GM21447 (cell line): ENCODE measurements around the gene SLC22A16.
"Not testable (repeated sequence)": the region's sequence is repeated elsewhere in the genome, so short reads cannot be mapped to it uniquely, and the experiment has no call there.

Experiments
- ATAC-seq: cut with Tn5 transposase; IDR thresholded peaks from one replicate; pipeline ENCODE4 v1.9.1; 2021; ENCODE audit not compliant: unreplicated experiment

The SLC22A16 gene, protein sequence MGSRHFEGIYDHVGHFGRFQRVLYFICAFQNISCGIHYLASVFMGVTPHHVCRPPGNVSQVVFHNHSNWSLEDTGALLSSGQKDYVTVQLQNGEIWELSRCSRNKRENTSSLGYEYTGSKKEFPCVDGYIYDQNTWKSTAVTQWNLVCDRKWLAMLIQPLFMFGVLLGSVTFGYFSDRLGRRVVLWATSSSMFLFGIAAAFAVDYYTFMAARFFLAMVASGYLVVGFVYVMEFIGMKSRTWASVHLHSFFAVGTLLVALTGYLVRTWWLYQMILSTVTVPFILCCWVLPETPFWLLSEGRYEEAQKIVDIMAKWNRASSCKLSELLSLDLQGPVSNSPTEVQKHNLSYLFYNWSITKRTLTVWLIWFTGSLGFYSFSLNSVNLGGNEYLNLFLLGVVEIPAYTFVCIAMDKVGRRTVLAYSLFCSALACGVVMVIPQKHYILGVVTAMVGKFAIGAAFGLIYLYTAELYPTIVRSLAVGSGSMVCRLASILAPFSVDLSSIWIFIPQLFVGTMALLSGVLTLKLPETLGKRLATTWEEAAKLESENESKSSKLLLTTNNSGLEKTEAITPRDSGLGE

DNA sequence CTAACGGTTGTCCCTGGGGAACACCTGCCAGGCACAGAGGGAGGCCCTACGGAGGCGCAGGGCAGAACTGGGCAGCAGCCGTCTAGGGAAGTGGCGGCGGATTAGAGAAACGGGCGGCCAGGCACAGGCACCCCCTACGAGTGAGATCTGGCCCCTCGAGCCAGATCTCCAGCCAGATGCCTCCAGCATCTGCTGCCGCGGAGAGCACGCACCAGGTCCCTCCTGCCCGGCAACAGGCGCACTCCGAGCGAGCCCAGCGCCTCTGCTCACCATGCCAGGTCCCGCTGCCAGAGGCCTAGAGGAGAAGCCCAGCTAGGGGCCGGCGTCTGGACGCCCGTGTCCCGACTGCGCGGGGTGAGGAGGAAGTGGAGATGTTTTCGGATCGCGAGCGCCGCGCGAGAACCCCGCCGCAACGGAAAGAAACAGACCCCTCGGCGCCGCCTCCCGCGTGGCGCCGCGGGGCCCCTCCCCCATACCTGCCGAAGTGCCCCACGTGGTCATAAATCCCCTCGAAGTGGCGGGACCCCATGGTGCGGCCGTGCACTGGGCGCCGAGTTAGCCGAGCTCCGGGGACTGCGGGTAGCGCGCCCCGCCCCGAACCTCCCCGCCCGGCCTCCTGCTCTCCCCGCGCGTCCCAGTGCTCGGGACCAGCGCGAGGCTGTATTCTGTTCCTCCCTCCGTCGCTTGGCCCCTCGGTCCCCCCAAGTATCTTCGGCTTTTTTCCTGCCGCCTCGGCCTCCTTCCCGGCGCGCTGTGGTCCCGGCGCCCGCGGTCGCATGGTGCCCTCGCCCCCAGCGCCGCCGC lies at the start of gene SLC22A16:
SLC22A16 (minus strand) TSS at position 568 of the 804 bp plus-strand sequence; CDS start at position 529, 39 bp downstream.
- no peak for ATAC-seq

DNA sequence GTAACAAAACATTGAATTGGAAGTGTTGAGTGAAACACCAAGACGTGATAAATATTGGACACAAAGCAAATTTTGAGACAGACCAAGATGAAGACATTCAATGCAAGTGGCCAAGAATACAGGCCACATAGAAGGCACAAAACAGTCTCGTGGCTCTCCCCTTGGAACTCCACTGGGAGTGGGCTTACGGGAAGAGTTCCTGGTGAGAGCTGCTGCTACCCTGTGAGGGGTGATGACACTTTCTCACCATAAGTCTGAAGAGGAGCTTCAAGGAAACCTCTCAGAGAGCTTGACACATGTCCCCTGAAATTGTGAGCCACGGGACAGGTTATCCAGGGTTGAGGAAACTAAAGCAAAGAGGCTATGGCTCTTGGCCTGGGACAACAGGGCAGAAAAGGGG lies 48.6 kb upstream of the SLC22A16 start:
- no peak for ATAC-seq

GRCh38 chr6:110524305-110524704 lies 47.9 kb upstream of the SLC22A16 start:
- ATAC-seq, result no peak

- ATAC-seq, result no peak
These were observed 47.1 kb upstream of the SLC22A16 start for GRCh38 chr6:110523451-110524021.

GRCh38 chr6:110522427-110522826 lies 46.0 kb upstream of the SLC22A16 start:
- ATAC-seq, result no peak

DNA sequence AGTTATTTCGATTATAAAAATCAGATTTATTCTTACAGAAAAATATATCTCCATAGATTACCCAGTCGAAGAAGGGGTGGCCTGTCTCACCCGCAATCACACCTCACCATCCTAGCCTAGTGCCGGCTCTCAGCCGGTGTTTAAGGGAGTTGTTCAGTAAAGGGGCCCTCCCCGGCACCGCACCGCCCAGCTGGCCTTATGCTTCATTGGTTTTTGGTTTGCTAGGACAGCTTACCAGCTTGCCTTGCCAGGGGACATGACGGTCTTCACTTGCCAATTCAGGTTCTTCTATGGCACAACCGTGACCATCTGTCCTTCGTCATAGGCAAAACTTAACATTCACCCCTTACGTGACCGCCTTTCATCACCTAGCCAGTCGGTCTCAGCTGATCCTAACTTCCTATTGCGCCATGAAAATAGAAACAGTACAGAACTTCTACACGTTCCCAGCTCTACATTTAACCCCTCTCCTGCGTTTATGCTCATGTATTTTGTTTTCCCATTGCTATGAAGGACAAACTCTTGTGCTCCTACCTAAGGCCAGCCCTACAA lies 44.7 kb upstream of the SLC22A16 start:
- no peak for ATAC-seq

DNA sequence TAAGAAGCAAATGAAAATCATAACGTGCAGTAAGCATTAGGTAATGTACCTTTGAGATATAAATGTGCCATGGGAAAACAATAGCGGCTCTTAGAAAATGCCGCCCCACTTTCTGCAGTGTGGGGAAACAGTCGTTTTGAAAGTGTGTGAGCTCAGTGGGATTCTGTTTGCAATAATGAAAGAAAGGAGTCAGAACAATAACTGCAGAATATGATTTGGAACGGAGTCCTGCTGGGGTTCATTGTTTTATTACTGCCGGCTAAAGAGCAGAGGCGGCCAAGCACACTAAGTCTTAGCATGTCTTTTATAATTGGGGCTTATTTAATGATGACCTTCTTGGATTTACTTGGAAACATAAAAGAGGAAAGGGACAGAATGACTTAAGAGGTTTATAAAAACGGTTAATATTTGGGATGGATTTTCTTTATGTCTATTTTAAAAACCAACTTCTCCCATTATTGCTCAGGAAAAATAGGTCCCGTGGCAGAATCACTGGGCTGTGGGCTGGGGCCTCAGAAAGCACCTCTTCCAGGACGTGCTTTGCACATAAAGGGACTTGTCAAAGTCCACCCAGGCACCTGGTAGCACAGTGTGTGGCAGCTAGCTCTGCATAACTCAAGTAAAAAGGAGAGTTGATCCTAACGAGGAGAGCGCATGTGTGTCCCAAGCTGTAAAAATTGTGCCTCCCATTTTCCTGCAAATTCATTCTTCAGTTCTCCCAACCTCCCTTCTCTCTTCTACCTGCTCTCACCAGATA lies 44.0 kb upstream of the SLC22A16 start:
- no peak for ATAC-seq

- ATAC-seq, result no peak
These were observed 41.3 kb upstream of the SLC22A16 start for GRCh38 chr6:110517601-110518281.

GRCh38 chr6:110517034-110517433 lies 40.6 kb upstream of the SLC22A16 start:
- no peak for ATAC-seq

GRCh38 chr6:110514818-110515217 lies 38.4 kb upstream of the SLC22A16 start:
- ATAC-seq, result no peak

- ATAC-seq, result no peak
These were observed 36.6 kb upstream of the SLC22A16 start for GRCh38 chr6:110512991-110513390.

- ATAC-seq, result not testable (repeated sequence)
These were observed 36.1 kb upstream of the SLC22A16 start for GRCh38 chr6:110512549-110512948.

GRCh38 chr6:110511401-110511800 lies 35.0 kb upstream of the SLC22A16 start:
- no peak for ATAC-seq

DNA sequence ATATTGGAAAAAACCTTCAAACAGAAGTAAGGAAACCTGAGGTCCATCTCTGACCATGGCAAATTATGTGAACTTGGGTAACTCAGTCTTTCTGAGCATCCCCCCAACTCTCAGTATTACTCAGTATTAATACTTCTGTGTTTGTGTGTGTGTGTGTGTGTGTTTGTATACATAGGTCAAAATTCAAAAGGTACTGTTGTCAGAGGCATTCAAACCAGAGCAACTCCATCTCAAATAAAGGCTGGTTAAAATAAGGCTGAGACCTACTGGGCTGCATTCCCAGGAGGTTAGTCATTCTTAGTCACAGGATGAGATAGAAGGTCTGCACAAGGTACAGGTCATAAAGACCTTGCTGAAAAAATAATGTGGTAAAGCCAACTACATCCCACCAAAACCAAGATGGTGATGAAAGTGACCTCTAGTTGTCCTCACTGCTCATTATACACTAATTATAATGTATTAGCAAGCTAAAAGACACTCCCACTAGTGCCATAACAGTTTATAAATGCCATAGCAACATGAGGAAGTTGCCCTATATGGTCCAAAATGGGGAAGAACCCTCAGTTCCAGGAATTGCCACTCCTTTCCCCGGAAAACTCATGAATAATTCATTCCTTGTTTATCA lies 33.3 kb upstream of the SLC22A16 start:
- no peak for ATAC-seq

DNA sequence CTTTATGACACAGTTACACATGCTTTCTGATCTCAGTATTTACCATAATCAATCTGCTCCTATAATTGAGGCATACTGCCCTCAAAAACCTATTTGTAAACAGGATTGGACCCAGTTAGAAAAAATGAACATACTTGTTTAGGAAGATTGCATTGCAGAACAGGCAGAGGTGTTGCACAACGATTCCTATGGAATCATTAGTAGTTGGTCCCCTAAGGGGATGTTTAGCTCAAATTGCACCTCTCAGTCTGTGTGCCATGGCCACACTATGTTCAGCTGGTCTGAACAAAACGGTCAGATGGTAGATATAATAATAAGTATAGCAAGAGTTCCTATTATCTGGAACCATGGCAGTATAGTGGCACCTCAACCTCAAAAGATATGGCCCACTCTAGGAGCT lies 28.5 kb upstream of the SLC22A16 start:
- ATAC-seq, result not testable (repeated sequence)

DNA sequence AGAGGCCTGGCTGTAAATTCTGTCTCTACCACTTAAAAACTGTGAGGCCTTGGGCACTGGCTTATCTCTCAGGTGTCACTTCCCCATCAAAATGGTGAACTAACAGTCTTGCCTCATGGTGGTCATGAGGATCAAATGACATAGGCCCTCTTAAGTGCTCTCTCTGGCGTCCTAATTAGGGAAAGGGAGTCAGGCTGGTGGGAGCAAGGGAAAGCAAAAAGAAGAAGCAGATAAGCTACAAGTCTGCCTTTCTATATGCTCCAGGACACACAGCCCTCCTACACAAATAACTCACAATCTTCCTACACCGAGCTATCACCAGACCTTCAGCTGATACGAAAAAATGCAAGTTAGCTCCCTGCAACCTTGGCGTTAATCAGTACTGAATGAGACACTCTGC lies 19.5 kb upstream of the SLC22A16 start:
- no peak for ATAC-seq

DNA sequence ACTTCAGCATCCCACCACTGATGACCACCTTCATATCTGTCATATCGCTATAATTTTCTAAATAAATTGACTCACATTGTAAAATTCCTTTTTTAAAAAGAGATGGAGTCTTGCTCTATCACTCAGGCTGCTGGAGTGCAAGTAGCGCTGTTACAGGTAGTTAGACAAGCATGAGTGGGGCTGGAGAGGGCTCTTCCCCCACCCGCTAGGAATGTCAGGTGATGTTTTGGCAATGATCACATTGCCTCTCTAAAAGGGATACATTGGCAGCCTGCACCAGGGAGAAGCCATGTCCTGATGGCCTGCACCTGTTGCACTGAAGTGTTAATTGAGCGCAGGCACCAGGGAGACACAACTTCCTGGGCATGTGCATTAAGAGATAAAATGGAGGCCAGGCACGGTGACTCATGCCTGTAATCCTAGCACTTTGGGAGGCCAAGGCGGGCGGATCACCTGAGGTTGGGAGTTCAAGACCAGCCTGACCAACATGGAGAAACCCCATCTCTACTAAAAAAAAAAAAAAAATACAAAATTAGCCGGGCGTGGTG lies 16.9 kb upstream of the SLC22A16 start:
- no peak for ATAC-seq

GRCh38 chr6:110492584-110492983 lies 16.2 kb upstream of the SLC22A16 start:
- ATAC-seq, result no peak
